HEK293 (cell line): ENCODE results near the gene MSH5.

Experiments used
- CTCF ChIA-PET: fragments of 350-600 bp; formaldehyde crosslinking; extraction: SDS; loops from one replicate; lab custom pipeline; 2021; ENCODE audit warnings: antibody characterized with exemption; lab: Yijun Ruan, JAX
- POLR2A ChIA-PET: fragments of 300-600 bp; formaldehyde crosslinking; extraction: SDS; loops from one replicate; lab custom pipeline; 2020; ENCODE audit warnings: antibody characterized with exemption, inconsistent platforms; lab: Yijun Ruan, JAX
- H3K27ac ChIP-seq: fragments of 200-500 bp; sonication (Bioruptor generic); 2 replicates; pipeline ENCODE4 v1.5.1; 2014; ENCODE audit warnings: low read depth, low read length, control low read depth, inconsistent platforms; ENCODE audit errors: extremely low read depth
- H3K36me3 ChIP-seq, 2 experiments: fragments of 200-500 bp in 1 of 2; sonication (Bioruptor generic) in 1 of 2; 1 replicate in 1 of 2; 2 replicates in 1 of 2; pipeline ENCODE4 v1.5.1; 2014 to 2017; ENCODE audit warnings: inconsistent platforms in 2 of 2, low read length in 2 of 2; ENCODE audit not compliant: control insufficient read depth in 2 of 2, insufficient read depth in 1 of 2
- H3K4me1 ChIP-seq: fragments of 200-500 bp; sonication (Bioruptor generic); 2 replicates; pipeline ENCODE4 v1.5.1; 2014; ENCODE audit warnings: mild to moderate bottlenecking, low read length, inconsistent platforms; ENCODE audit not compliant: control insufficient read depth, insufficient read depth
- H3K4me3 ChIP-seq: 2 replicates; pipeline ENCODE4 v1.5.1; 2011; ENCODE audit warnings: low read depth, mild to moderate bottlenecking, control low read depth, low read length, moderate library complexity
- H3K9me3 ChIP-seq: fragments of 200-500 bp; sonication (Bioruptor generic); 2 replicates; pipeline ENCODE4 v1.5.1; 2014; ENCODE audit warnings: low read depth, low read length, inconsistent platforms; ENCODE audit not compliant: control insufficient read depth, insufficient read depth
- GFI1B ChIP-seq: fragments of 450-650 bp; formaldehyde crosslinking; IDR thresholded peaks from 2 replicates; pipeline ENCODE4 v1.5.1; 2016; ENCODE audit warnings: missing biosample characterization, missing genetic modification characterization
- PRDM1 ChIP-seq: fragments of 450-650 bp; formaldehyde crosslinking; IDR thresholded peaks from 2 replicates; pipeline ENCODE4; 2016; ENCODE audit warnings: missing biosample characterization, missing genetic modification characterization
- SALL2 ChIP-seq: fragments of 450-650 bp; formaldehyde crosslinking; IDR thresholded peaks from 2 replicates; pipeline ENCODE4 v1.5.0; 2017; ENCODE audit warnings: missing biosample characterization, mild to moderate bottlenecking, missing genetic modification characterization, borderline replicate concordance
- WT1 ChIP-seq: fragments of 450-650 bp; formaldehyde crosslinking; IDR thresholded peaks from 2 replicates; pipeline ENCODE4 v1.5.1; 2016; ENCODE audit warnings: missing biosample characterization, missing genetic modification characterization
- ZNF138 ChIP-seq: fragments of 450-650 bp; formaldehyde crosslinking; IDR thresholded peaks from 2 replicates; pipeline ENCODE4 v1.5.1; 2016; ENCODE audit warnings: missing biosample characterization, missing genetic modification characterization, borderline replicate concordance
- ZNF155 ChIP-seq: fragments of 450-650 bp; formaldehyde crosslinking; IDR thresholded peaks from 2 replicates; pipeline ENCODE4 v1.5.1; 2016; ENCODE audit warnings: missing biosample characterization, missing genetic modification characterization
- ZNF16 ChIP-seq: fragments of 450-650 bp; formaldehyde crosslinking; IDR thresholded peaks from 2 replicates; pipeline ENCODE4 v1.5.1; 2016; ENCODE audit warnings: low read depth, missing biosample characterization, missing genetic modification characterization
- ZNF184 ChIP-seq: fragments of 450-650 bp; IDR thresholded peaks from 2 replicates; pipeline ENCODE4 v1.5.1; 2018; ENCODE audit warnings: missing biosample characterization, mild to moderate bottlenecking, missing genetic modification characterization
- ZNF214 ChIP-seq: fragments of 450-650 bp; formaldehyde crosslinking; IDR thresholded peaks from 2 replicates; pipeline ENCODE4 v1.5.1; 2017; ENCODE audit warnings: missing biosample characterization, mild to moderate bottlenecking, missing genetic modification characterization, borderline replicate concordance
- ZNF266 ChIP-seq: fragments of 450-650 bp; formaldehyde crosslinking; IDR thresholded peaks from 2 replicates; pipeline ENCODE4 v1.5.1; 2016; ENCODE audit warnings: missing biosample characterization, missing genetic modification characterization, low read depth
- ZNF391 ChIP-seq: fragments of 450-650 bp; formaldehyde crosslinking; IDR thresholded peaks from 2 replicates; pipeline ENCODE4 v1.5.1; 2016; ENCODE audit warnings: low read depth, missing biosample characterization, missing genetic modification characterization, borderline replicate concordance
- ZNF426 ChIP-seq: fragments of 450-650 bp; formaldehyde crosslinking; IDR thresholded peaks from 2 replicates; pipeline ENCODE4 v1.5.1; 2017; ENCODE audit warnings: missing biosample characterization, missing genetic modification characterization, mild to moderate bottlenecking, inconsistent platforms, moderate library complexity
- ZNF433 ChIP-seq: fragments of 450-650 bp; formaldehyde crosslinking; IDR thresholded peaks from 2 replicates; pipeline ENCODE4 v1.5.1; 2016; ENCODE audit warnings: missing biosample characterization, missing genetic modification characterization, low read depth
- ZNF501 ChIP-seq: fragments of 450-650 bp; formaldehyde crosslinking; IDR thresholded peaks from 2 replicates; pipeline ENCODE4 v1.5.1; 2016; ENCODE audit warnings: missing biosample characterization, missing genetic modification characterization
- ZNF558 ChIP-seq: fragments of 450-650 bp; formaldehyde crosslinking; IDR thresholded peaks from 2 replicates; pipeline ENCODE4 v1.5.1; 2016; ENCODE audit warnings: missing biosample characterization, missing genetic modification characterization
- ZNF585B ChIP-seq: fragments of 450-650 bp; formaldehyde crosslinking; IDR thresholded peaks from 2 replicates; pipeline ENCODE4 v1.5.1; 2016; ENCODE audit warnings: missing biosample characterization, missing genetic modification characterization
- ZNF626 ChIP-seq: fragments of 450-650 bp; sonication (Bioruptor Pico); formaldehyde crosslinking; IDR thresholded peaks from 2 replicates; pipeline ENCODE4 v1.5.1; 2018; ENCODE audit warnings: missing biosample characterization, missing genetic modification characterization, inconsistent platforms
- ZNF701 ChIP-seq: fragments of 450-650 bp; formaldehyde crosslinking; IDR thresholded peaks from 2 replicates; pipeline ENCODE4 v1.5.1; 2016; ENCODE audit warnings: missing biosample characterization, missing genetic modification characterization
- ZNF707 ChIP-seq: fragments of 450-650 bp; formaldehyde crosslinking; IDR thresholded peaks from 2 replicates; pipeline ENCODE4 v1.5.1; 2016; ENCODE audit warnings: missing biosample characterization, missing genetic modification characterization
- TF ChIP-seq, protein P1 (sequence below): fragments of 450-650 bp; formaldehyde crosslinking; IDR thresholded peaks from 2 replicates; pipeline ENCODE4 v1.5.1; 2016; ENCODE audit warnings: missing biosample characterization, missing genetic modification characterization
- TF ChIP-seq, protein P2 (sequence below): sonication (generic); formaldehyde crosslinking; IDR thresholded peaks from 2 replicates; pipeline ENCODE4 v1.8.1; 2022; ENCODE audit warnings: mild to moderate bottlenecking, moderate library complexity, missing genetic modification reagents
- TF ChIP-seq, protein P3 (sequence below): fragments of 450-650 bp; formaldehyde crosslinking; conservative IDR thresholded peaks from 2 replicates; pipeline ENCODE4 v1.5.1; 2016; ENCODE audit warnings: low read depth, missing biosample characterization, missing genetic modification characterization
- TF ChIP-seq, protein P4 (sequence below): fragments of 450-650 bp; formaldehyde crosslinking; IDR thresholded peaks from 2 replicates; pipeline ENCODE4 v1.5.1; 2016; ENCODE audit warnings: missing biosample characterization, missing genetic modification characterization

Gene MSH5

DNA sequence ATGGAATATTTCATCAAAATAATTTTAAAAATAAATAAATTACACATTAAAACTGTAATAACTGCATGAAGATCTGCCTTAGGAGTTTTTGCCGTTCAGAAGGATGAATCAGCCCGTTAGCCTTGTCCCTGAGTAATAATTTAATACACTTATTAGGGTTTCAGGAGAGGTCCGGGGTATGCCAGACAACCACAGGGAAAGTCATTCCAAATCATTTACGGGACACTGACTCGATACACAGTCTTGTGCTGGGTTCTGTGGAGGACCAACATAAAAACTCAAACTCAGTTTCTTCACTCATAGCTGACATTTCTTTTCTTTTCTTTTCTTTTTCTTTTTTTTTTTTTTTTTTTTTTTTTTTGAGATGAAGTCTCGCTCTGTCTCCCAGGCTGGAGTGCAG lies 33.9 kb upstream of the MSH5 start:
- Histone ChIP-seq H3K36me3 (peaks cover 0 to 1% of the 10 kb centered on the region in 2 experiments; a peak in 1 of 3 replicates), H3K4me3 (no peak overlapping the region), H3K9me3 (no peaks in the 10 kb centered on the region), H3K27ac (no peak overlapping the region), H3K4me1 (no peaks in the 10 kb centered on the region)
- TF ChIP-seq ZNF426 (tag by site-specific recombination): no peak
- no peak for TF ChIP-seq ZNF558 (tag by site-specific recombination)
- TF ChIP-seq SALL2 (tag by site-specific recombination): no peak
- TF ChIP-seq ZNF184 (tag by site-specific recombination): no peak
- no peak for TF ChIP-seq ZNF701
- TF ChIP-seq ZNF626: no peak
- ChIA-PET CTCF (interaction anchor here (0.7 to 1.2 kb wide), 2 partner anchors 64 to 246 kb away, joined by 3 to 4 read pairs; no protein-coding TSS in a partner anchor), POLR2A (interaction anchor here (0.6 to 1.6 kb wide), 5 partner anchors 21 to 121 kb away, joined by 3 to 6 read pairs (median 4); partner anchors contain the start of genes CLIC1 and HSPA1B)

DNA sequence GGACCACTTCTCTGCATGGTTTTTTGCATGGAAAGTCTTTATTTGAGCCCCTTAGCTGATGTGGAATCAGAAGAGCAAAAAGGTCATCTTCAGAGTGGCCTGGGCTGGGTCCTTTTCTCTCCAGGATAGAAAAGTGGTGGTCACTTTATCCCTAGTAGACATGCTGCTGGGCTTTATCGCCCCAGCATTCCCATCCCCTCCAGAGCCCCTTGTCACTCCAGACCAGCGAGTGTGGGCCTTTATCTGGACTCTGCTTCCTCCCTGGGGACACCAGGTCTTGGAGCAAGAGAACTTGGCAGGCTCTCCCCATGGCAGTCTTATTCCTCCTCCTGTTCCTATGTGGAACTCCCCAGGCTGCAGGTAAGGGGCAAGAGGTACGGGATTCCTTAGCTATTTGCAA lies 33.2 kb upstream of the MSH5 start, which contains the start of gene LY6G6F:
Gene LY6G6F (plus strand): TSS at position 268 of the 400 bp plus-strand sequence. CDS start 41 bp downstream, at position 309.
- no peak for TF ChIP-seq ZNF155 (tag by site-specific recombination)
- TF ChIP-seq ZNF707: no peak
- no peak for TF ChIP-seq ZNF585B (tag by site-specific recombination)
- TF ChIP-seq ZNF16 (tag by site-specific recombination): no peak
- no peak for TF ChIP-seq GFI1B (tag by site-specific recombination)
- no peak for TF ChIP-seq PRDM1 (tag by site-specific recombination)
- no peak for TF ChIP-seq ZNF501 (tag by site-specific recombination)
- TF ChIP-seq, protein P1, sequence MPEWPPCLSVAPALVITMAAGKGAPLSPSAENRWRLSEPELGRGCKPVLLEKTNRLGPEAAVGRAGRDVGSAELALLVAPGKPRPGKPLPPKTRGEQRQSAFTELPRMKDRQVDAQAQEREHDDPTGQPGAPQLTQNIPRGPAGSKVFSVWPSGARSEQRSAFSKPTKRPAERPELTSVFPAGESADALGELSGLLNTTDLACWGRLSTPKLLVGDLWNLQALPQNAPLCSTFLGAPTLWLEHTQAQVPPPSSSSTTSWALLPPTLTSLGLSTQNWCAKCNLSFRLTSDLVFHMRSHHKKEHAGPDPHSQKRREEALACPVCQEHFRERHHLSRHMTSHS (tag by site-specific recombination): no peak
- TF ChIP-seq ZNF391: no peak
- TF ChIP-seq, protein P2, sequence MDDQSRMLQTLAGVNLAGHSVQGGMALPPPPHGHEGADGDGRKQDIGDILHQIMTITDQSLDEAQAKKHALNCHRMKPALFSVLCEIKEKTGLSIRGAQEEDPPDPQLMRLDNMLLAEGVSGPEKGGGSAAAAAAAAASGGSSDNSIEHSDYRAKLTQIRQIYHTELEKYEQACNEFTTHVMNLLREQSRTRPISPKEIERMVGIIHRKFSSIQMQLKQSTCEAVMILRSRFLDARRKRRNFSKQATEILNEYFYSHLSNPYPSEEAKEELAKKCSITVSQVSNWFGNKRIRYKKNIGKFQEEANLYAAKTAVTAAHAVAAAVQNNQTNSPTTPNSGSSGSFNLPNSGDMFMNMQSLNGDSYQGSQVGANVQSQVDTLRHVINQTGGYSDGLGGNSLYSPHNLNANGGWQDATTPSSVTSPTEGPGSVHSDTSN (CRISPR knock-in tag): no peak
- TF ChIP-seq, protein P3, sequence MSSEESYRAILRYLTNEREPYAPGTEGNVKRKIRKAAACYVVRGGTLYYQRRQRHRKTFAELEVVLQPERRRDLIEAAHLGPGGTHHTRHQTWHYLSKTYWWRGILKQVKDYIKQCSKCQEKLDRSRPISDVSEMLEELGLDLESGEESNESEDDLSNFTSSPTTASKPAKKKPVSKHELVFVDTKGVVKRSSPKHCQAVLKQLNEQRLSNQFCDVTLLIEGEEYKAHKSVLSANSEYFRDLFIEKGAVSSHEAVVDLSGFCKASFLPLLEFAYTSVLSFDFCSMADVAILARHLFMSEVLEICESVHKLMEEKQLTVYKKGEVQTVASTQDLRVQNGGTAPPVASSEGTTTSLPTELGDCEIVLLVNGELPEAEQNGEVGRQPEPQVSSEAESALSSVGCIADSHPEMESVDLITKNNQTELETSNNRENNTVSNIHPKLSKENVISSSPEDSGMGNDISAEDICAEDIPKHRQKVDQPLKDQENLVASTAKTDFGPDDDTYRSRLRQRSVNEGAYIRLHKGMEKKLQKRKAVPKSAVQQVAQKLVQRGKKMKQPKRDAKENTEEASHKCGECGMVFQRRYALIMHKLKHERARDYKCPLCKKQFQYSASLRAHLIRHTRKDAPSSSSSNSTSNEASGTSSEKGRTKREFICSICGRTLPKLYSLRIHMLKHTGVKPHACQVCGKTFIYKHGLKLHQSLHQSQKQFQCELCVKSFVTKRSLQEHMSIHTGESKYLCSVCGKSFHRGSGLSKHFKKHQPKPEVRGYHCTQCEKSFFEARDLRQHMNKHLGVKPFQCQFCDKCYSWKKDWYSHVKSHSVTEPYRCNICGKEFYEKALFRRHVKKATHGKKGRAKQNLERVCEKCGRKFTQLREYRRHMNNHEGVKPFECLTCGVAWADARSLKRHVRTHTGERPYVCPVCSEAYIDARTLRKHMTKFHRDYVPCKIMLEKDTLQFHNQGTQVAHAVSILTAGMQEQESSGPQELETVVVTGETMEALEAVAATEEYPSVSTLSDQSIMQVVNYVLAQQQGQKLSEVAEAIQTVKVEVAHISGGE (tag by site-specific recombination): no peak
- TF ChIP-seq ZNF138 (tag by site-specific recombination): no peak
- TF ChIP-seq, protein P4, sequence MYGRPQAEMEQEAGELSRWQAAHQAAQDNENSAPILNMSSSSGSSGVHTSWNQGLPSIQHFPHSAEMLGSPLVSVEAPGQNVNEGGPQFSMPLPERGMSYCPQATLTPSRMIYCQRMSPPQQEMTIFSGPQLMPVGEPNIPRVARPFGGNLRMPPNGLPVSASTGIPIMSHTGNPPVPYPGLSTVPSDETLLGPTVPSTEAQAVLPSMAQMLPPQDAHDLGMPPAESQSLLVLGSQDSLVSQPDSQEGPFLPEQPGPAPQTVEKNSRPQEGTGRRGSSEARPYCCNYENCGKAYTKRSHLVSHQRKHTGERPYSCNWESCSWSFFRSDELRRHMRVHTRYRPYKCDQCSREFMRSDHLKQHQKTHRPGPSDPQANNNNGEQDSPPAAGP (tag by site-specific recombination): no peak
- no peak for TF ChIP-seq ZNF433 (tag by site-specific recombination)
- no peak for TF ChIP-seq WT1
- no peak for TF ChIP-seq ZNF214 (tag by site-specific recombination)
- TF ChIP-seq ZNF266 (tag by site-specific recombination): no peak
- POLR2A ChIA-PET: interaction anchor here (0.6 to 1.6 kb wide), 5 partner anchors 22 to 121 kb away, joined by 3 to 6 read pairs (median 5); partner anchors contain the start of genes CLIC1, DDAH2 and HSPA1B
- Histone ChIP-seq H3K4me3 (no peak within 1 kb of the TSS), H3K4me1 (no peaks in the 10 kb centered on the region), H3K27ac (no peak within 1 kb of the TSS), H3K36me3 (no peaks in the 10 kb centered on the region), H3K9me3 (no peaks in the 10 kb centered on the region)
- CTCF ChIA-PET: interaction anchor here (0.7 to 1.2 kb wide), 2 partner anchors 63 to 246 kb away, joined by 3 to 4 read pairs; no protein-coding TSS in a partner anchor
